GM19238 (cell line): ENCODE measurements around the gene GAREM2.

Experiments
- DNase-seq: peaks from one replicate; pipeline ENCODE4 v3.0.0; 2011; ENCODE audit warnings: low spot score; ENCODE audit not compliant: insufficient read length

GAREM2 gene

GRCh38 chr2:26235089-26235488 is 62.2 kb downstream of the GAREM2 start:
- DNase-seq: no peak

DNA sequence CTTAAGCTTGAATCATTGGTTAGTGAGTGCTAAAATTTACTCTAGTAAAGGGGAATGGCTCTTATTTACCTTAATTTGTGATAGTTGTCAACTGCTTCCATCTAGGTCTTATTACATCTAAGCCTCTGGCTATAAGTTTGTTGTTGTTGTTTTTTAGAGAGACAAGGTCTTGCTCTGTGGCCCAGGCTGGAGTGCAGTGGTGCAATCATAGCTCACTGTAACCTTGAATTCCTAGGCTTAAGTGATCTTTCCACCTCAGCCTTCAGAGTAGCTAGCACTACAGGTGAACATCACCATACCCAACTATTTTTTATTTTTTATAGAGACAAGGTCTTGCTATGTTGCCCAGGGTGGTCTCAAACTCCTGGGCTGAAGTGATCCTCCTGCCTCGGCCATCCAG is 65.0 kb downstream of the GAREM2 start:
- DNase-seq: no peak

DNA sequence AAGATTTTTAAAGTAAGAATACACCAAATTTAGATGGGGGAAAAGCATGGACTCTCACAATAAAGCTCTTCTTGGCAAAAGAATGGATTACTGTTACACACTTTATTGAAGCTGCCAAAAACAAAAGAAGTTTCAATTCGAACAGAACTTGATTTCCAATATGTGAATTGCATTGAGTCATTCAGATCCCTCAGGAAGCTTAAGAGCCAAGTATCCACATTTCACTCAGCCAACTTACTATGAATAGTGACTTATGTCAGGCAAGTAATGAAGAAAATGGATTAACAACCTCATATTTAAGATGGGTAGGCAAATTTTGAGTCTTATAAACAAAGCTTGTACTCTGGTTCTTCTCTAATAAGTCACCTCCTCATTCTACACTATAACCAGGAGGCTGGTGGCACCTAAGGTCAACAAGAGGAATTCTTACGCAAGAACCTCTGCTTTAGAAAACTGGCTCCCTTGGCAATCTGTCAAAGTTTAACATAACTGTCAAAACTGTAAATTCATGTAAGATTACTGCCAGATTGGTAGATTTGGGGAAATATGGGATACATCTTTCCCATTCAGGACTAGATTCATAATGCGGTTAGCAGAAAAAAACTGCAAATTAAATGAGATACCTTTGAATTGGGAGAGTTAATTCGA is 65.5 kb downstream of the GAREM2 start:
- DNase-seq: no peak
